Measurements from ENCODE around the gene AVPR1B. TPM values are rescaled to one million over a fixed set of nuclear protein-coding genes. Genes with fewer than 3 reads are reported as not detected.
"Not testable (repeated sequence)": the region's sequence is repeated elsewhere in the genome, so short reads cannot be mapped to it uniquely, and the experiment has no call there.

The AVPR1B gene
- total RNA-seq, 2 experiments from 2014 or later: not detected

DNA sequence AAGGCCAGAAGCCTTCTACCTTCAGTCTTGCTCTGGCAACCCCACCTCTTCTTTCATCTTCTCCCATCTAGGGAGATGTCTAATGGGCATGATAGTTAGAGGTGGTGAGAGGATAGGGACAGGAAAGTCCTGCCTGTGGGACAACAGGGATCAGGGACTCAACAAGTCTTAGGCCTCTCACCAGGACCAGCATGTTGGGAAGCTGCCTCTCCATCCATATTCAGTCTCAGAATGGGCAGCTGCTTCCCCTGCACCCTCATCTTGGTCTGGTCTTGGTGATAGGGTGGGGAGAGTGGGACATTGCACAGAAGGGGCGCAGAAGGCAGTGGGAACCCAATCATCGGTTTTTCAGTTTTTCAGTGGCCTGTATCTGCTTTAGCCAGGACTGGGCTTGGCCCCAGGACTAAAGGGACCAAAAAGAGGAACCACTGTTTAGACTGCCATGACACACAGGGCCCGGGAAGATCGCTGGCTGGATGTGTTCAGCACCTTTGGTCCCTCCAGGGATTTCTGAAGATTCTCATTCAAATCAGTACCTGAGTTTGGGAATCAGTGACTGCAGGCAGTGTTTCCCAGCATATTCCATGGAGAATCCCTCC is 51.5 kb downstream of the AVPR1B start:
- ChIA-PET POLR2A (no interaction called here), CTCF (ENCODE audit: unreplicated experiment) (no interaction called here)
- no peaks in the 10 kb centered on the region for H3K9me3 ChIP-seq (ENCODE audit: low read length)
- no TSS peak for BruUV-seq (replicated peaks)
- no peak overlapping the region for H2AFZ ChIP-seq (ENCODE audit: low read length)
- H3K9me2 ChIP-seq (ENCODE audit: insufficient read depth, low read length): no peaks in the 10 kb centered on the region
- H3K4me2 ChIP-seq (ENCODE audit: low read length): no peak overlapping the region
- peak overlapping the region; percentile 30 for H3K27ac ChIP-seq (ENCODE audit: low read depth, low read length, poor library complexity, severe bottlenecking)
- intact Hi-C loops (cut with micrococcal nuclease; ENCODE audit: unreplicated experiment): no loop called here
- DNase-seq (ENCODE audit: low spot score): no peak
- H3K36me3 ChIP-seq (ENCODE audit: insufficient read depth, low read length): peaks cover 82% of the 10 kb centered on the region
- no peaks in the 10 kb centered on the region for H4K20me1 ChIP-seq (ENCODE audit: insufficient read depth, low read length)
- H3K79me2 ChIP-seq (ENCODE audit: insufficient read depth, low read depth, low read length): peaks cover 14% of the 10 kb centered on the region; the same call in 1 of the 2 replicates
- H3K4me3 ChIP-seq (ENCODE audit: low read depth, low read length, poor library complexity, severe bottlenecking): no peak overlapping the region
- TF ChIP-seq EZH2phosphoT487 (IDR thresholded peaks at IDR 0.05; ENCODE audit: borderline replicate concordance, low read depth, low read length): no peak
- TF ChIP-seq, protein P1, sequence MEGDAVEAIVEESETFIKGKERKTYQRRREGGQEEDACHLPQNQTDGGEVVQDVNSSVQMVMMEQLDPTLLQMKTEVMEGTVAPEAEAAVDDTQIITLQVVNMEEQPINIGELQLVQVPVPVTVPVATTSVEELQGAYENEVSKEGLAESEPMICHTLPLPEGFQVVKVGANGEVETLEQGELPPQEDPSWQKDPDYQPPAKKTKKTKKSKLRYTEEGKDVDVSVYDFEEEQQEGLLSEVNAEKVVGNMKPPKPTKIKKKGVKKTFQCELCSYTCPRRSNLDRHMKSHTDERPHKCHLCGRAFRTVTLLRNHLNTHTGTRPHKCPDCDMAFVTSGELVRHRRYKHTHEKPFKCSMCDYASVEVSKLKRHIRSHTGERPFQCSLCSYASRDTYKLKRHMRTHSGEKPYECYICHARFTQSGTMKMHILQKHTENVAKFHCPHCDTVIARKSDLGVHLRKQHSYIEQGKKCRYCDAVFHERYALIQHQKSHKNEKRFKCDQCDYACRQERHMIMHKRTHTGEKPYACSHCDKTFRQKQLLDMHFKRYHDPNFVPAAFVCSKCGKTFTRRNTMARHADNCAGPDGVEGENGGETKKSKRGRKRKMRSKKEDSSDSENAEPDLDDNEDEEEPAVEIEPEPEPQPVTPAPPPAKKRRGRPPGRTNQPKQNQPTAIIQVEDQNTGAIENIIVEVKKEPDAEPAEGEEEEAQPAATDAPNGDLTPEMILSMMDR (conservative IDR thresholded peaks at IDR 0.05; ENCODE audit: low read length): no peak
- H3K4me1 ChIP-seq (ENCODE audit: insufficient read depth, low read length, poor library complexity, severe bottlenecking): peaks cover 33% of the 10 kb centered on the region

DNA sequence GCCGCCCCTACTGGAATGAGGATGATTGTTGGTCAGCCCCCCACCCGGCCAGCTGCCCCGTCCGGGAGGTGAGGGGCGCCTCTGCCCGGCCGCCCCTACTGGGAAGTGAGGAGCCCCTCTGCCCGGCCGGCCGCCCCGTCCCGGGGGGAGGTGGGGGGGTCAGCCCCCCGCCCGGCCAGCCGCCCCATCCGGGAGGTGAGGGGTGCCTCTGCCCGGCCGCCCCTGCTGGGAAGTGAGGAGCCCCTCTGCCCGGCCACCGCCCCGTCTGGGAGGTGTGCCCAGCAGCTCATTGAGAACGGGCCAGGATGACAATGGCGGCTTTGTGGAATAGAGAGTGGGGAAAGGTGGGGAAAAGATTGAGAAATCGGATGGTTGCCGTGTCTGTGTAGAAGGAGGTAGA is 52.7 kb downstream of the AVPR1B start:
- Histone ChIP-seq H3K36me3 (ENCODE audit: insufficient read depth, low read length) (peaks cover 82% of the 10 kb centered on the region), H3K79me2 (ENCODE audit: insufficient read depth, low read depth, low read length) (peaks cover 25% of the 10 kb centered on the region), H3K4me1 (ENCODE audit: insufficient read depth, low read length, poor library complexity, severe bottlenecking) (peaks cover 44% of the 10 kb centered on the region)
- H3K9me2 ChIP-seq (ENCODE audit: insufficient read depth, low read length); H4K20me1 ChIP-seq (ENCODE audit: insufficient read depth, low read length); H3K4me3 ChIP-seq (ENCODE audit: low read depth, low read length, poor library complexity, severe bottlenecking); H3K9me3 ChIP-seq (ENCODE audit: low read length); H3K27ac ChIP-seq (ENCODE audit: low read depth, low read length, poor library complexity, severe bottlenecking); DNase-seq (ENCODE audit: low spot score); H2AFZ ChIP-seq (ENCODE audit: low read length); BruUV-seq (replicated peaks); H3K4me2 ChIP-seq (ENCODE audit: low read length); CTCF ChIA-PET (ENCODE audit: unreplicated experiment); POLR2A ChIA-PET; intact Hi-C loops (cut with micrococcal nuclease; ENCODE audit: unreplicated experiment): not testable (repeated sequence)

DNA sequence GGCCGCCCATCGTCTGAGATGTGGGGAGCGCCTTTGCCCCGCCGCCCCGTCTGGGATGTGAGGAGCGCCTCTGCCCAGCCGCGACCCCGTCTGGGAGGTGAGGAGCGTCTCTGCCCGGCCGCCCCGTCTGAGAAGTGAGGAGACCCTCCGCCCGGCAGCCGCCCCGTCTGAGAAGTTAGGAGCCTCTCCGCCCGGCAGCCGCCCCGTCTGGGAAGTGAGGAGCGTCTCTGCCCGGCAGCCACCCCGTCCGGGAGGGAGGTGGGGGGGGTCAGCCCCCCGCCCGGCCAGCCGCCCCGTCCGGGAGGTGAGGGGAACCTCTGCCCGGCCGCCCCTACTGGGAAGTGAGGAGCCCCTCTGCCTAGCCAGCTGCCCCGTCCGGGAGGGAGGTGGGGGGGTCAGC is 53.2 kb downstream of the AVPR1B start:
- BruUV-seq (replicated peaks); H2AFZ ChIP-seq (ENCODE audit: low read length); H3K9me3 ChIP-seq (ENCODE audit: low read length); H3K27ac ChIP-seq (ENCODE audit: low read depth, low read length, poor library complexity, severe bottlenecking); intact Hi-C loops (cut with micrococcal nuclease; ENCODE audit: unreplicated experiment); H3K4me3 ChIP-seq (ENCODE audit: low read depth, low read length, poor library complexity, severe bottlenecking); CTCF ChIA-PET (ENCODE audit: unreplicated experiment); H3K9me2 ChIP-seq (ENCODE audit: insufficient read depth, low read length); POLR2A ChIA-PET; H4K20me1 ChIP-seq (ENCODE audit: insufficient read depth, low read length); DNase-seq (ENCODE audit: low spot score); H3K4me2 ChIP-seq (ENCODE audit: low read length): not testable (repeated sequence)
- Histone ChIP-seq H3K36me3 (ENCODE audit: insufficient read depth, low read length) (peaks cover 82% of the 10 kb centered on the region), H3K4me1 (ENCODE audit: insufficient read depth, low read length, poor library complexity, severe bottlenecking) (peaks cover 49% of the 10 kb centered on the region), H3K79me2 (ENCODE audit: insufficient read depth, low read depth, low read length) (peaks cover 30% of the 10 kb centered on the region)

DNA sequence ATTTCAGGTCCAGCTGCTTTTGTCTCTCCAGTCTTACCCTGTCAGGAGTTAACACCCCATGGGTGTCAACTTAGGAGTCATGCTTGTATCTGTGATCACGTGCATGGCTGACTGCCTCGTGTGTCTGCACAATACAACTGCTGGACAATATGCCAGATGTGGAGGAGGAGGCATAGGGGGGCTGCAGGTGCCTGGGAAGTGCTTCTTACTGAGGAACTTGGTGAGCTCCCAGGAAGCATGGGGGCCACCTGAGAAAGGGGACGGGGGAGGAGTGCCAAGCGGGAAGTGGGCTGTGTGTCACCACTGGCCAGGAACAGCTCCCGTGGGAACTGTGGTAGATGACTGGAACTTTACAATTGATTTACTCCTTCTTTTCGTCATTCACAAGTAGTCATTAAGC is 54.7 kb downstream of the AVPR1B start:
- ChIA-PET POLR2A (interaction anchor here (1.3 kb wide), 1 partner anchor 18 kb away, joined by 5 read pairs; no protein-coding TSS in a partner anchor), CTCF (ENCODE audit: unreplicated experiment) (no interaction called here)
- peaks cover 43% of the 10 kb centered on the region for H3K79me2 ChIP-seq (ENCODE audit: insufficient read depth, low read depth, low read length)
- TF ChIP-seq EZH2phosphoT487 (IDR thresholded peaks at IDR 0.05; ENCODE audit: borderline replicate concordance, low read depth, low read length): no peak
- TF ChIP-seq, protein P1 (conservative IDR thresholded peaks at IDR 0.05; ENCODE audit: low read length): no peak
- no peak for DNase-seq (ENCODE audit: low spot score)
- peaks cover 82% of the 10 kb centered on the region for H3K36me3 ChIP-seq (ENCODE audit: insufficient read depth, low read length)
- no peak overlapping the region for H3K27ac ChIP-seq (ENCODE audit: low read depth, low read length, poor library complexity, severe bottlenecking)
- H3K4me2 ChIP-seq (ENCODE audit: low read length): no peak overlapping the region
- H3K4me3 ChIP-seq (ENCODE audit: low read depth, low read length, poor library complexity, severe bottlenecking): no peak overlapping the region
- no TSS peak for BruUV-seq (replicated peaks)
- peaks cover 53% of the 10 kb centered on the region for H3K4me1 ChIP-seq (ENCODE audit: insufficient read depth, low read length, poor library complexity, severe bottlenecking)
- H3K9me3 ChIP-seq (ENCODE audit: low read length): no peaks in the 10 kb centered on the region
- H2AFZ ChIP-seq (ENCODE audit: low read length): no peak overlapping the region
- no peaks in the 10 kb centered on the region for H3K9me2 ChIP-seq (ENCODE audit: insufficient read depth, low read length)
- H4K20me1 ChIP-seq (ENCODE audit: insufficient read depth, low read length): no peaks in the 10 kb centered on the region
- intact Hi-C loops (cut with micrococcal nuclease; ENCODE audit: unreplicated experiment): no loop called here

All from OCI-LY7 (cell line).